Gastrocnemius medialis (tissue), 4 donors: ENCODE data around the gene SMG6.

ENCODE experiments used
- CTCF ChIP-seq, 5 experiments: fragments of 450-650 bp in 3 of 5; fragments of 200-600 bp in 2 of 5; sonication (generic) in 2 of 5; IDR thresholded peaks in 4 of 5; conservative IDR thresholded peaks in 1 of 5; 1 replicate in 4 of 5; 2 replicates in 1 of 5; pipeline ENCODE4 v1.5.1; 2016 to 2019; ENCODE audit warnings: antibody characterized with exemption in 5 of 5, mild to moderate bottlenecking in 3 of 5, moderate library complexity in 3 of 5
- POLR2A ChIP-seq, 2 donors: fragments of 450-650 bp; IDR thresholded peaks; one replicate each; pipeline ENCODE4 v1.6.1; 2017; ENCODE audit warnings: antibody characterized with exemption in 2 of 2, mild to moderate bottlenecking in 2 of 2, moderate library complexity in 2 of 2

DNA sequence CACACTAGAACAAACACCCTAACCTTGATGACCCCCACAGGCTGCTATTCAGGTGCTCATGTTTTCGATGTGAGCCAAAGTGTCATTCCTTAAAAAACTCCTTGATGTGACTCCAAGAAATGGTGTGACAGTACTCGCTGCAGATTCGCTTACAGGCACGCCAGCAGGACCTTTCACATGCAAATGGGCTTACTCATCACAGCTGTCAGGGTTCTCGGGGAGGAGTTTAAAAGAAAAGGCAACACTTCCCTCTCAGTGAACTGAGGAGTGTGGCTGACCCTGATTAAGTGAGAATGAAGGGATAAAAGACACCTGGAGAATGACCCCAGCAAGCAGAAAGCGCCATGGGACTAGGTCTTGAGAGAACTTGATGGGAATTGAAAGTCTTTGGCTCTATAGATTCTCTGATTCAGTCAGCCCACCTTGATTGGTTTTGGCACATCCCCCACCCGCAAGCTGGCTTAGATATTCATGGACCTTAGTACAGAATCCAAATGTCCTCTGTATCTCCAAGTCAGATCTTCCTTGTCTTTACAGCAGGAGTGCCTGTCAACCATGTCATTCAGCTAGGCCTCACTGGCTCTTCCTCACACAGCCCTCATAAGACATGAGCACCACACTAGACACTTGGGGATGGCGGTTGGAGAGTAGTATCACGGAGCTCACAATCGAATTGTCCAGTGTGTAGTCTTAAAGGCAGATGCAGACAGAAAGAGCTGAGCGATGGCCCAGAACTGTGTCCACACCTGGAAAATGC lies 166.1 kb downstream of the SMG6 start:
- no peak for TF ChIP-seq POLR2A (IDR thresholded peaks at IDR 0.05)
- TF ChIP-seq CTCF (IDR thresholded peaks at IDR 0.05 in 4 of 5, conservative IDR thresholded peaks at IDR 0.05 in 1 of 5) = no peak
